MCF 10A (cell line): Measurements from ENCODE around the gene RANBP9. TPM values are rescaled to one million over a fixed set of nuclear protein-coding genes. Genes with fewer than 3 reads are reported as not detected.
A peak's percentile ranks its signal among the peaks of the same experiment; 100 is the strongest.

Experiments
- BruUV-seq: library from RNA; stranded (reverse); fragments of 400-500 nt; replicated peaks from 2 replicates; lab custom pipeline; 2021; lab: Mats Ljungman, UMichigan
- CTCF ChIA-PET: fragments of 300-600 bp; sonication (Branson Sonifier 250); formaldehyde crosslinking; extraction: SDS; loops from one replicate; lab custom pipeline; 2021; ENCODE audit warnings: antibody characterized with exemption, inconsistent platforms; lab: Yijun Ruan, JAX
- POLR2A ChIA-PET: fragments of 300-600, 350-650 bp; sonication (Branson Sonifier 250); formaldehyde crosslinking; extraction: SDS; loops from one replicate; lab custom pipeline; 2020; ENCODE audit warnings: antibody characterized with exemption, inconsistent platforms; lab: Yijun Ruan, JAX
- DNase-seq: peaks from one replicate; pipeline ENCODE4 v3.0.0-alpha.2; 2018; ENCODE audit not compliant: unreplicated experiment
- H3K27ac Mint-ChIP-seq: one replicate; pipeline ENCODE4 v1.8.0; 2022; ENCODE audit warnings: mild to moderate bottlenecking, low read depth, mixed read lengths; ENCODE audit not compliant: unreplicated experiment
- H3K27me3 Mint-ChIP-seq: one replicate; pipeline ENCODE4 v1.8.0; 2022; ENCODE audit warnings: mixed read lengths; ENCODE audit not compliant: insufficient read depth, unreplicated experiment
- H3K36me3 Mint-ChIP-seq: one replicate; pipeline ENCODE4 v1.8.0; 2022; ENCODE audit warnings: mild to moderate bottlenecking, moderate library complexity, mixed read lengths; ENCODE audit not compliant: insufficient read depth, unreplicated experiment
- H3K4me1 Mint-ChIP-seq: one replicate; pipeline ENCODE4 v1.8.0; 2022; ENCODE audit warnings: mixed read lengths; ENCODE audit not compliant: insufficient read depth, unreplicated experiment
- H3K4me3 Mint-ChIP-seq: one replicate; pipeline ENCODE4 v1.8.0; 2022; ENCODE audit warnings: mild to moderate bottlenecking, moderate library complexity, mixed read lengths; ENCODE audit not compliant: unreplicated experiment
- H3K9me3 Mint-ChIP-seq: one replicate; pipeline ENCODE4 v1.8.0; 2022; ENCODE audit warnings: mixed read lengths; ENCODE audit not compliant: unreplicated experiment
- intact Hi-C: fragments of 100-400 bp; cut with micrococcal nuclease; formaldehyde crosslinking; loops from 2 replicates; pipeline ENCODE4 v1.14.1; 2022
- total RNA-seq: library from RNA; stranded (reverse); gene quantifications from 2 replicates; pipeline ENCODE4 v1.2.3, GENCODE V29; 2022
- TF ChIP-seq, protein P1 (sequence below): fragments of 200-600 bp; IDR thresholded peaks from one replicate; pipeline ENCODE4 v1.8.0; 2022; ENCODE audit warnings: antibody characterized with exemption, mild to moderate bottlenecking; ENCODE audit not compliant: unreplicated experiment

The RANBP9 gene
- total RNA-seq, 1 experiment from 2014 or later: 48.0 TPM

DNA sequence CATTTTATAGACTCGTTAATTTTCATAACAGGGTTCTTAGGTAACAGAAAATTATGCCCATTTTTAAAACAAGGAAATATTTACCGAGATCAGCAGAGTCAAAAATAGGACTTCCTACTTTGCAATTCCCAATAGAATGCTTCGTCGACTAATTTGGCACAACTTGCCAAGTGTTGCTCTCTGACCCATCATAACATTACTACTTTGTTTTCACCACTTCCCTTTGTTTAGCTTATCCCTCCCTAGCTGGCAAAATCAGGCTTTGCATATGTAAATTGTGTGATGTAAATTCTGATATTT lies 914 bp upstream of the RANBP9 start:
- Mint-ChIP-seq H3K4me3 (peak overlapping the region; percentile 99), H3K36me3 (peaks cover 12% of the 10 kb centered on the region), H3K27me3 (no peaks in the 10 kb centered on the region), H3K27ac (peak overlapping the region; percentile 93), H3K9me3 (no peaks in the 10 kb centered on the region), H3K4me1 (peaks cover 24% of the 10 kb centered on the region)
- DNase-seq: peak; percentile 9
- POLR2A ChIA-PET: interaction anchor here (1.3 to 5.6 kb wide), 12 partner anchors 8 to 137 kb away, joined by 3 to 109 read pairs (median 7); partner anchors contain the start of genes MCUR1 and NOL7
- intact Hi-C loops: loop anchor here (2.0 kb wide), 1 partner anchor 20 kb away; no protein-coding TSS in a partner anchor
- TF ChIP-seq, protein P1, sequence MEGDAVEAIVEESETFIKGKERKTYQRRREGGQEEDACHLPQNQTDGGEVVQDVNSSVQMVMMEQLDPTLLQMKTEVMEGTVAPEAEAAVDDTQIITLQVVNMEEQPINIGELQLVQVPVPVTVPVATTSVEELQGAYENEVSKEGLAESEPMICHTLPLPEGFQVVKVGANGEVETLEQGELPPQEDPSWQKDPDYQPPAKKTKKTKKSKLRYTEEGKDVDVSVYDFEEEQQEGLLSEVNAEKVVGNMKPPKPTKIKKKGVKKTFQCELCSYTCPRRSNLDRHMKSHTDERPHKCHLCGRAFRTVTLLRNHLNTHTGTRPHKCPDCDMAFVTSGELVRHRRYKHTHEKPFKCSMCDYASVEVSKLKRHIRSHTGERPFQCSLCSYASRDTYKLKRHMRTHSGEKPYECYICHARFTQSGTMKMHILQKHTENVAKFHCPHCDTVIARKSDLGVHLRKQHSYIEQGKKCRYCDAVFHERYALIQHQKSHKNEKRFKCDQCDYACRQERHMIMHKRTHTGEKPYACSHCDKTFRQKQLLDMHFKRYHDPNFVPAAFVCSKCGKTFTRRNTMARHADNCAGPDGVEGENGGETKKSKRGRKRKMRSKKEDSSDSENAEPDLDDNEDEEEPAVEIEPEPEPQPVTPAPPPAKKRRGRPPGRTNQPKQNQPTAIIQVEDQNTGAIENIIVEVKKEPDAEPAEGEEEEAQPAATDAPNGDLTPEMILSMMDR: no peak
- CTCF ChIA-PET: no interaction called here
- TSS peak; percentile 69 for BruUV-seq

DNA sequence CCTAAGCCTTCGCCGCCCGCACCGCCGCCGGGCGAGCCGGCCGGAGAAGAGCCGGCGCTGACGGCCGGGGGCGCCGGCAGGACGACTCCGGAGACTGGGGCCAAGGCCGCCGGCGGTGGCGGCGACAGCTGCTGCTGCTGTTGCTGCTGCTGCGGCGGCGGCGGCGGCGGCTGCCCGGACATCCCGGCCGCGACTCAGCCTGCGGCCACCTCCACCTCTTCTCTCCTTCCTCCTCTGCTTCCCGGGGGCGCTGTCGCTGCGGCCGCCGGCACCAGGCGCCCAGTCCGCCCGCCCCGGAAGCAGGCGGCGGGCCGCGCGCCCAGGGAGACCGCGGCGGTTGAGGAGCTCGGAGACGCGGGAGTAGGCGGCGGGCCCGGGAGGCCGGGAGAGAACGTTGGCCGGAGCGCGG lies 307 bp downstream of the RANBP9 start:
- Mint-ChIP-seq H3K4me1 (peaks cover 24% of the 10 kb centered on the region), H3K27ac (no peak overlapping the region), H3K36me3 (peaks cover 8% of the 10 kb centered on the region), H3K4me3 (peak overlapping the region; percentile 99), H3K27me3 (no peaks in the 10 kb centered on the region), H3K9me3 (no peaks in the 10 kb centered on the region)
- POLR2A ChIA-PET: interaction anchor here (0.6 to 5.6 kb wide), 22 partner anchors 10 to 585 kb away, joined by 3 to 109 read pairs (median 6); partner anchors contain the start of genes MCUR1, NOL7 and SIRT5
- CTCF ChIA-PET: interaction anchor here (0.6 to 1.1 kb wide), 4 partner anchors 12 to 101 kb away, joined by 3 to 4 read pairs (median 3); no protein-coding TSS in a partner anchor
- TF ChIP-seq, protein P1: no peak
- intact Hi-C loops: loop anchor here (2.0 kb wide), 2 partner anchors 87 to 97 kb away; partner anchors contain the start of gene NOL7
- DNase-seq: no peak
- no TSS peak for BruUV-seq

DNA sequence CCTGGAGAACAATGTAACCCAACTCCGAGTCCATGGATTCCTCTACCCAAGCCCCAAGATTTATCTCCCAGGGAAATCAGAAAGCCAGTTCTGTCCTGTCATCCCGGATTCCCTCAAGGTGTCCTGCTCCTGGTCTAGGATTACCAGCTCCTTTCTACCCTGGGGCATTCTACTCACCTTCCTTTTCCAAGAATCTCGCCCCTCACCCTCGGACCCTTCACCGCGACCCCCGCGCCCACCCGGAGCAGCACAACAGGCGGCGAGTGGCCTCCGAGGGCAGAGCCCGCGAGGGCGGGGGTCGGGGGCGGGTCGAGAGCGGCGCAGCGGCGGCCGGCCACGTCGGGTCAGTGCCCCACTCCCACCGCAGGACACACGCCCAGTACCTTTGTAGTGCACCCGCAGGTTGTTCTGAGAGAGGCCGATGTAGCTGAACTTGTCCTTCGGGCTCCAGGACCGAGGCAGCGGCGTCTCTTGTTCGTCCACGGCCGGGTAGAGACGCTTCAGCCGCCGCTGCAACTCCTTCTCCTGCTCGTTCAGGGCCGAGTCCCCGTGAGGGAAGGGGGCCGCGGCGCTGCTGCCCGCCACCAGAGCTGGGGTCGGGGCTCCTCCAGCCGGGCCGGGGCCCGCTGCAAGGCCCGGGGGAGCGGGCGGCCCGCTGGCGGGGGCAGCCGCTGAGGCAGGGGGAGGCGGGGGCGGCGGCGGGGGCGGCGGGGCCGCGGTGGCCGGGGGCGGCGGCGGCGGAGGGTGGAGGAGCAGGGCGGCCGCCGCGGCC lies 897 bp downstream of the RANBP9 start:
- no peaks in the 10 kb centered on the region for H3K9me3 Mint-ChIP-seq
- no peaks in the 10 kb centered on the region for H3K27me3 Mint-ChIP-seq
- peaks cover 23% of the 10 kb centered on the region for H3K4me1 Mint-ChIP-seq
- DNase-seq: peak; percentile 39
- TF ChIP-seq, protein P1: no peak
- CTCF ChIA-PET: interaction anchor here (0.8 to 2.0 kb wide), 6 partner anchors 18 to 136 kb away, joined by 3 to 6 read pairs (median 4); partner anchors contain the start of gene SIRT5
- intact Hi-C loops: loop anchor here (2.0 kb wide), 2 partner anchors 86 to 96 kb away; partner anchors contain the start of gene NOL7
- POLR2A ChIA-PET: interaction anchor here (0.7 to 5.6 kb wide), 26 partner anchors 9 to 136 kb away, joined by 3 to 109 read pairs (median 7); partner anchors contain the start of genes MCUR1, NOL7 and SIRT5
- BruUV-seq: no TSS peak
- peak overlapping the region; percentile 78 for H3K27ac Mint-ChIP-seq
- peak overlapping the region; percentile 99 for H3K4me3 Mint-ChIP-seq
- H3K36me3 Mint-ChIP-seq: peaks cover 10% of the 10 kb centered on the region
